ENCODE measurements around the gene ERFE. TPM values are rescaled to one million over a fixed set of nuclear protein-coding genes. Genes with fewer than 3 reads are reported as not detected.
A peak's percentile ranks its signal among the peaks of the same experiment; 100 is the strongest.

ERFE gene
- total and polyA plus RNA-seq, 12 donors = 0.10 to 0.36 (median 0.11) TPM; not detected in 9

DNA sequence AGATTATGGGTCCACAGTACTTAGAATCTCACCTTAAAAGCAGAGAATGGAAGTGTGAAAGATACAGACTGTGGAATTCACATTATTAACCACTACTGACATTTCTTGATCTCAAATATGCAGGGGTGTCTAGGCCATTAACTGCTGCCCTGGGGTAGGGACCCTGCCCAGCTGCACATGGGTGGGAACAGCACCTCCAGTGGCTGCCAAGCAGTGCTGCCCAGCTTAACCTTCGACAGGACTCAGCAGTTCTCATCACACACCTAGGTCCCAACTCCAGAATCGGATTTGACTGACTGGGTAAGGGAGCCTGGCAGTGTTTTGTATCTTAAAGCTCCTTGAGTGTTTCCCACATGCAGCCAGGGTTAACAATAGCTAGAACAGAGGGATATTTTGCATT, 14.9 kb downstream of the ERFE start:
- no peaks in the 10 kb centered on the region for H3K9me3 ChIP-seq (replicated peaks in 1 of 3)
- no peak overlapping the region for H3K27ac ChIP-seq
- no peak for DNase-seq
- no peak for TF ChIP-seq POLR2A (IDR thresholded peaks at IDR 0.05)
- TF ChIP-seq, protein P1, sequence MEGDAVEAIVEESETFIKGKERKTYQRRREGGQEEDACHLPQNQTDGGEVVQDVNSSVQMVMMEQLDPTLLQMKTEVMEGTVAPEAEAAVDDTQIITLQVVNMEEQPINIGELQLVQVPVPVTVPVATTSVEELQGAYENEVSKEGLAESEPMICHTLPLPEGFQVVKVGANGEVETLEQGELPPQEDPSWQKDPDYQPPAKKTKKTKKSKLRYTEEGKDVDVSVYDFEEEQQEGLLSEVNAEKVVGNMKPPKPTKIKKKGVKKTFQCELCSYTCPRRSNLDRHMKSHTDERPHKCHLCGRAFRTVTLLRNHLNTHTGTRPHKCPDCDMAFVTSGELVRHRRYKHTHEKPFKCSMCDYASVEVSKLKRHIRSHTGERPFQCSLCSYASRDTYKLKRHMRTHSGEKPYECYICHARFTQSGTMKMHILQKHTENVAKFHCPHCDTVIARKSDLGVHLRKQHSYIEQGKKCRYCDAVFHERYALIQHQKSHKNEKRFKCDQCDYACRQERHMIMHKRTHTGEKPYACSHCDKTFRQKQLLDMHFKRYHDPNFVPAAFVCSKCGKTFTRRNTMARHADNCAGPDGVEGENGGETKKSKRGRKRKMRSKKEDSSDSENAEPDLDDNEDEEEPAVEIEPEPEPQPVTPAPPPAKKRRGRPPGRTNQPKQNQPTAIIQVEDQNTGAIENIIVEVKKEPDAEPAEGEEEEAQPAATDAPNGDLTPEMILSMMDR (IDR thresholded peaks at IDR 0.05) = no peak
- peaks cover 0 to 83% of the 10 kb centered on the region in 2 donors for H3K36me3 ChIP-seq (replicated peaks in 1 of 2)
- 92 to 100% (median 94%) methylated on average over 2 of the region's 2 CpGs for WGBS, 4 donors
- intact Hi-C loops (cut with DNase I) = no loop called here
- H3K27me3 ChIP-seq = no peaks in the 10 kb centered on the region
- H3K4me3 ChIP-seq = no peak overlapping the region
- peaks cover 0 to 11% of the 10 kb centered on the region in 2 donors for H3K4me1 ChIP-seq (replicated peaks in 1 of 2)

DNA sequence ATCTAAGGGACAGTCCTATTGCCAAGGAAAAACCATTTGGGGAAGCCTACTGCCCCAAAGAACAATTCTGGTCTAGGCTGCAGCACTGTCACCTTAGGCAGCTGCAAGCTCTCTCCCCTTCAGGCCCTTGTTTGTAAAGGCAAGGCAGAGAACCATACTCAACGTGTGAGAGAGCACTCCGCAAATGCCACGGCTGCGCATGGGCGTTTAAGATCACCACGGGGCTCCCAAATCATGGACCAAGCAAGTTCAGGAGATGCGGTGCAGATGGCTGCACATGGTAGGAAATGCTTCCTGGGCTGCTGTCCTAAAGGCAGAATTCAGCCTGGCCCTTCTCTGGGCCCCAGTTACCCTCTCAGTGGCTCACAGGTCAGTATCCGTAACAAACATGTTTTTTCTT, 15.5 kb downstream of the ERFE start:
- Histone ChIP-seq H3K27me3 (no peaks in the 10 kb centered on the region), H3K4me3 (no peak overlapping the region), H3K36me3 (replicated peaks in 1 of 2) (peaks cover 0 to 83% of the 10 kb centered on the region in 2 donors), H3K4me1 (replicated peaks in 1 of 2) (peaks cover 0 to 11% of the 10 kb centered on the region in 2 donors), H3K9me3 (replicated peaks in 1 of 3) (no peaks in the 10 kb centered on the region), H3K27ac (no peak overlapping the region)
- WGBS, 4 donors = 90 to 96% (median 96%) methylated on average over 8 of the region's 8 CpGs
- intact Hi-C loops (cut with DNase I) = no loop called here
- no peak for DNase-seq
- TF ChIP-seq POLR2A (IDR thresholded peaks at IDR 0.05) = no peak
- TF ChIP-seq, protein P1 (IDR thresholded peaks at IDR 0.05) = no peak

DNA sequence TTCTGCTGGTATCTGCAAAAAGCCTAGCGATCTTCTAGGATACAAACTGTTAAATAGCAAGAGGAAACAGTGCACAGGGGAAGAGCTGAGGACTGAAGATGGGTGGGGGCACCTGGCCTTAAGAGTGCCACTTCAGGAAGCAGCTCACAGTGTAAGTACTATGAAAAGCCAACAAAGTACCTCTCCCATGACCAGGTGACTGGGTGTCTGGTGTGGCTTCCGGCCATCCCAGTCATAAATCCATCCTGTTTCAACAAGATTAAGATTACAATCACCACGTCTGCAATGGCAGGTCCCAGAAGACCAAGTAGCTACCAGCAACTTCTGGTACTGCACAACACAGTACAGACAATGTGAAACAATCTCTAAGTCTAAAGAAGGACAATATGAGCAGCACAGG, 15.9 kb downstream of the ERFE start:
- Histone ChIP-seq H3K36me3 (replicated peaks in 1 of 2) (peaks cover 0 to 83% of the 10 kb centered on the region in 2 donors), H3K4me1 (replicated peaks in 1 of 2) (peaks cover 0 to 8% of the 10 kb centered on the region in 2 donors), H3K9me3 (replicated peaks in 1 of 3) (no peaks in the 10 kb centered on the region), H3K4me3 (no peak overlapping the region), H3K27ac (no peak overlapping the region), H3K27me3 (no peaks in the 10 kb centered on the region)
- intact Hi-C loops (cut with DNase I) = no loop called here
- DNase-seq = no peak
- WGBS, 4 donors = 79 to 87% (median 86%) methylated on average over 3 of the region's 3 CpGs
- TF ChIP-seq POLR2A (IDR thresholded peaks at IDR 0.05) = no peak
- TF ChIP-seq, protein P1 (IDR thresholded peaks at IDR 0.05) = no peak

DNA sequence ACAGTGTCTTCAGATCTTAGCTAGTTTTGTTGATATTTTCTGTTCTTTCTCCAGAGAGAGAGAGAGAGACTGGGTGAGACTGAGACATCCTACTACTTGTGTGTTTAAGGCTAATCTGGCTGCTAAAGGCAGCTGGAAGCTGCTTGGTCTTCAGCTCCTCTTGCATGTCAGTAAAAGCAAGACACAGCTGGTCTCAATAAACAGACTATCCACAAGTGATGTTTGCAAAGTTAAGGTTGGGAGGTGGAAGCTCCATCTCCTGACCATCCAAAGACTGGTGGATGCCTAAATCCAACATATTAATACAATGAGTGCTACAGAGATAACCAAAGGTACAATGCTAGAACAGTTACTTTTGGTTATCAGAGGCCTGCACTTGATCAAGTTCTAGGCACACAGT, 17.8 kb downstream of the ERFE start:
- no peaks in the 10 kb centered on the region for H3K27me3 ChIP-seq
- TF ChIP-seq, protein P1 (IDR thresholded peaks at IDR 0.05) = no peak
- no peak for TF ChIP-seq POLR2A (IDR thresholded peaks at IDR 0.05)
- intact Hi-C loops (cut with DNase I) = no loop called here
- peak in 1 of 7 donors; percentile 3 for DNase-seq
- H3K9me3 ChIP-seq (replicated peaks in 1 of 3) = no peaks in the 10 kb centered on the region
- peaks cover 0 to 88% of the 10 kb centered on the region in 2 donors for H3K36me3 ChIP-seq (replicated peaks in 1 of 2)
- H3K4me1 ChIP-seq (replicated peaks in 1 of 2) = no peaks in the 10 kb centered on the region
- no peak overlapping the region for H3K27ac ChIP-seq
- H3K4me3 ChIP-seq = no peak overlapping the region

All from adrenal gland (tissue), 12 donors.